NCI-H146 (cell line): ENCODE measurements around the gene SLC25A12.

Experiments used
- DNase-seq: peaks from one replicate; lab custom pipeline; 2025; lab: John Stamatoyannopoulos, UW

The SLC25A12 gene

GRCh38 chr2:171889333-171889732 lies 4.7 kb downstream of the SLC25A12 start:
- DNase-seq, result no peak

GRCh38 chr2:171883275-171883893 lies 10.7 kb downstream of the SLC25A12 start:
- DNase-seq, result no peak

GRCh38 chr2:171882089-171882769 lies 11.8 kb downstream of the SLC25A12 start:
- DNase-seq, result no peak

GRCh38 chr2:171880774-171881173 lies 13.3 kb downstream of the SLC25A12 start:
- DNase-seq, result no peak

GRCh38 chr2:171879865-171880264 lies 14.2 kb downstream of the SLC25A12 start:
- DNase-seq, result no peak

- DNase-seq, result peak; percentile 23
These were observed 15.5 kb downstream of the SLC25A12 start for GRCh38 chr2:171878481-171878993.

- no peak for DNase-seq
These were observed 19.1 kb downstream of the SLC25A12 start for GRCh38 chr2:171874963-171875362.

- no peak for DNase-seq
These were observed 19.5 kb downstream of the SLC25A12 start for GRCh38 chr2:171874517-171874916.

- no peak for DNase-seq
These were observed 29.6 kb downstream of the SLC25A12 start for GRCh38 chr2:171864357-171864985.

GRCh38 chr2:171862501-171862900 lies 31.5 kb downstream of the SLC25A12 start:
- no peak for DNase-seq

- no peak for DNase-seq
These were observed 35.6 kb downstream of the SLC25A12 start for GRCh38 chr2:171858397-171858958.

- no peak for DNase-seq
These were observed 38.6 kb downstream of the SLC25A12 start for GRCh38 chr2:171855401-171855800.

- no peak for DNase-seq
These were observed 41.6 kb downstream of the SLC25A12 start for GRCh38 chr2:171852366-171852888.

- DNase-seq, result no peak
These were observed 46.4 kb downstream of the SLC25A12 start for GRCh38 chr2:171847627-171848026.

- no peak for DNase-seq
These were observed 47.1 kb downstream of the SLC25A12 start for GRCh38 chr2:171846894-171847293.

GRCh38 chr2:171841996-171842395 lies 52.0 kb downstream of the SLC25A12 start:
- DNase-seq, result no peak

- DNase-seq, result no peak
These were observed 56.3 kb downstream of the SLC25A12 start for GRCh38 chr2:171837736-171838135.

- no peak for DNase-seq
These were observed 57.7 kb downstream of the SLC25A12 start for GRCh38 chr2:171836146-171836910.

GRCh38 chr2:171835386-171835785 lies 58.7 kb downstream of the SLC25A12 start:
- no peak for DNase-seq

GRCh38 chr2:171834286-171834685 lies 59.8 kb downstream of the SLC25A12 start:
- no peak for DNase-seq

GRCh38 chr2:171832489-171832888 lies 61.6 kb downstream of the SLC25A12 start:
- DNase-seq, result no peak

- DNase-seq, result no peak
These were observed 64.0 kb downstream of the SLC25A12 start for GRCh38 chr2:171830039-171830438.
